Prostate gland (tissue), 2 donors: ENCODE data around the gene NAB1. TPM values are rescaled to one million over a fixed set of nuclear protein-coding genes. Genes with fewer than 3 reads are reported as not detected.
A peak's percentile ranks its signal among the peaks of the same experiment; 100 is the strongest.

ENCODE experiments used
- DNase-seq: peaks from one replicate; pipeline ENCODE4 v3.0.0-alpha.2; 2019; ENCODE audit warnings: low spot score
- H3K27ac ChIP-seq, 2 donors: fragments of 200-600 bp; sonication (generic); 2 replicates each; pipeline ENCODE4 v1.5.1; 2017 to 2019
- H3K27me3 ChIP-seq: fragments of 200-600 bp; sonication (generic); replicated peaks from 2 replicates; pipeline ENCODE4 v1.5.1; 2019; ENCODE audit not compliant: insufficient read depth
- H3K36me3 ChIP-seq, 2 donors: fragments of 200-600 bp; sonication (generic); 1 replicate in 1 of 2; 2 replicates in 1 of 2; pipeline versions ENCODE4 v1.5.1 to v1.8.1; 2017 to 2019
- H3K4me1 ChIP-seq: fragments of 200-600 bp; sonication (generic); replicated peaks from 2 replicates; pipeline ENCODE4 v1.5.1; 2019
- H3K4me3 ChIP-seq, 2 donors: fragments of 200-600 bp; sonication (generic); 2 replicates each; pipeline ENCODE4 v1.5.1; 2017 to 2019
- H3K9me3 ChIP-seq: fragments of 200-600 bp; sonication (generic); 2 replicates; pipeline ENCODE4 v1.5.1; 2017
- POLR2A ChIP-seq: fragments of 450-650 bp; IDR thresholded peaks from one replicate; pipeline ENCODE4 v1.6.1; 2016; ENCODE audit warnings: antibody characterized with exemption, mild to moderate bottlenecking
- POLR2AphosphoS5 ChIP-seq: sonication (generic); formaldehyde crosslinking; IDR thresholded peaks from one replicate; pipeline ENCODE4 v1.6.1; 2017; ENCODE audit warnings: antibody characterized with exemption
- WGBS: methylation state at CpG from one replicate; pipeline ENCODE4 v1.1.5; 2018; 5-methylcytosine and 5-hydroxymethylcytosine counted together
- intact Hi-C: fragments of 100-400 bp; cut with DNase I; formaldehyde crosslinking; loops from one replicate; pipeline ENCODE4 v1.14.2; 2022
- total RNA-seq, 2 donors: library from RNA; depleted of rRNA; stranded (reverse); fragments of >200 nt; gene quantifications; one replicate each; pipeline ENCODE4 v1.1.0, GENCODE V29; 2016
- TF ChIP-seq, protein P1 (sequence below), 4 experiments: fragments of 200-600 bp in 2 of 4; fragments of 450-650 bp in 2 of 4; sonication (generic) in 2 of 4; IDR thresholded peaks; 1 replicate in 3 of 4; 2 replicates in 1 of 4; pipeline ENCODE4 v1.5.1; 2016 to 2019; ENCODE audit warnings: antibody characterized with exemption in 4 of 4, mild to moderate bottlenecking in 2 of 4, moderate library complexity in 2 of 4

The NAB1 gene
- total RNA-seq, 2 donors from 2014 or later: 36.6 to 48.6 TPM

- H3K27me3 ChIP-seq: no peaks in the 10 kb centered on the region
- intact Hi-C loops: loop anchor here (2.0 kb wide), 1 partner anchor 115 kb away; the partner anchor contains the start of gene NEMP2
- peak overlapping the region; percentile 87 to 97 for H3K4me3 ChIP-seq
- TF ChIP-seq, protein P1, sequence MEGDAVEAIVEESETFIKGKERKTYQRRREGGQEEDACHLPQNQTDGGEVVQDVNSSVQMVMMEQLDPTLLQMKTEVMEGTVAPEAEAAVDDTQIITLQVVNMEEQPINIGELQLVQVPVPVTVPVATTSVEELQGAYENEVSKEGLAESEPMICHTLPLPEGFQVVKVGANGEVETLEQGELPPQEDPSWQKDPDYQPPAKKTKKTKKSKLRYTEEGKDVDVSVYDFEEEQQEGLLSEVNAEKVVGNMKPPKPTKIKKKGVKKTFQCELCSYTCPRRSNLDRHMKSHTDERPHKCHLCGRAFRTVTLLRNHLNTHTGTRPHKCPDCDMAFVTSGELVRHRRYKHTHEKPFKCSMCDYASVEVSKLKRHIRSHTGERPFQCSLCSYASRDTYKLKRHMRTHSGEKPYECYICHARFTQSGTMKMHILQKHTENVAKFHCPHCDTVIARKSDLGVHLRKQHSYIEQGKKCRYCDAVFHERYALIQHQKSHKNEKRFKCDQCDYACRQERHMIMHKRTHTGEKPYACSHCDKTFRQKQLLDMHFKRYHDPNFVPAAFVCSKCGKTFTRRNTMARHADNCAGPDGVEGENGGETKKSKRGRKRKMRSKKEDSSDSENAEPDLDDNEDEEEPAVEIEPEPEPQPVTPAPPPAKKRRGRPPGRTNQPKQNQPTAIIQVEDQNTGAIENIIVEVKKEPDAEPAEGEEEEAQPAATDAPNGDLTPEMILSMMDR (IDR thresholded peaks at IDR 0.05): no peak
- TF ChIP-seq POLR2A (no peak), POLR2AphosphoS5 (no peak)
- H3K4me1 ChIP-seq: peaks cover 6% of the 10 kb centered on the region
- WGBS: 1% methylated on average over 15 of the region's 15 CpGs
- no peaks in the 10 kb centered on the region for H3K9me3 ChIP-seq
- no peak for DNase-seq
- no peaks in the 10 kb centered on the region for H3K36me3 ChIP-seq
- peak overlapping the region; percentile 86 for H3K27ac ChIP-seq
Measured at GRCh38 chr2:190649798-190650390, 1.0 kb downstream of the NAB1 start.

DNA sequence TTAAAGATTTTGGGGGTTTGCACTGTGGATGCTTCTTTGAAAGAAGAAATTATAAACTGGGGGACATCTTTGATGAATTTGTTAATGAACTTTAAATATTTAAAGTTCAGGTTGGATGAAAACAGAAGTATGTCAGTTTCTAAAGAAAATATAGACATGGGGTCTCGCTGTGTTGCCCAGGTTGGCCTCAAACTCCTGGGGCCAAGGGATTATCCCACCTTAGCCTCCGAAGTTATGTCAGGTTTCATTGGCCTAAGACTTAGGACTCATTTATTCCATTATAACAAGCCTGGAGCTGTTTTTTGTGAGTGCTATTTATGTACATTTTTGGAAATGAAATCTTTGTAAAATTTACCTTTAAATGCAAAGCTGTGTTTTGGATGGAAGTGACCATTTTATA is 2.5 kb downstream of the NAB1 start:
- Histone ChIP-seq H3K4me1 (peaks cover 6% of the 10 kb centered on the region), H3K9me3 (no peaks in the 10 kb centered on the region), H3K4me3 (no peak overlapping the region), H3K27me3 (no peaks in the 10 kb centered on the region), H3K27ac (no peak overlapping the region), H3K36me3 (no peaks in the 10 kb centered on the region)
- TF ChIP-seq, protein P1 (IDR thresholded peaks at IDR 0.05): no peak
- TF ChIP-seq POLR2AphosphoS5: no peak
- TF ChIP-seq POLR2A: no peak
- WGBS: 94% methylated on average over 2 of the region's 2 CpGs
- no peak for DNase-seq
- intact Hi-C loops: no loop called here

GRCh38 chr2:190653231-190653630 is 4.3 kb downstream of the NAB1 start:
- Histone ChIP-seq H3K4me1 (peaks cover 6% of the 10 kb centered on the region), H3K9me3 (no peaks in the 10 kb centered on the region), H3K4me3 (no peak overlapping the region), H3K27ac (no peak overlapping the region), H3K27me3 (no peaks in the 10 kb centered on the region), H3K36me3 (no peaks in the 10 kb centered on the region)
- TF ChIP-seq, protein P1 (IDR thresholded peaks at IDR 0.05): no peak
- no peak for TF ChIP-seq POLR2AphosphoS5
- TF ChIP-seq POLR2A: no peak
- 95% methylated on average over 1 of the region's 1 CpG for WGBS
- intact Hi-C loops: no loop called here
- no peak for DNase-seq

DNA sequence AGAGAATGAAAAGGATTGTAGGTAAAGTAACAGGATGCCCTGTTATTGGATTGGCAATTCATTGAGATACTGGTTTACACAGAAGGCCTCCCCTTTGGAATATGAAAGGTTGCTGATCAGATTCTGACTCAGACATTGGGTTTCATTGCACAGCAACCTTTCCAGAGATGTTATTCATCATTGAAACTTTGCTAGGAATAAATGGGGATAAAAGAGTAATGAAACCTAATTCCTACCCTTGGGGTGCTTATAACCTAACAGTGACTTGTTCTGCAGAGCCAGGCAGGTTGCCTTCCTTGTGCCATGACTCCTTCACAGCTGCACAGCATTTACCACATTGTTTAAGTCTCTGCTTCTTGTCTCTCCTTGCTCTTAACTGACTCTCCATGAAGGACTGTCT is 5.0 kb downstream of the NAB1 start:
- H3K9me3 ChIP-seq: no peaks in the 10 kb centered on the region
- no peak overlapping the region for H3K27ac ChIP-seq
- H3K4me1 ChIP-seq: peaks cover 6% of the 10 kb centered on the region
- TF ChIP-seq, protein P1 (IDR thresholded peaks at IDR 0.05): no peak
- TF ChIP-seq POLR2A (no peak), POLR2AphosphoS5 (no peak)
- intact Hi-C loops: no loop called here
- DNase-seq: no peak
- H3K36me3 ChIP-seq: no peaks in the 10 kb centered on the region
- H3K4me3 ChIP-seq: no peak overlapping the region
- H3K27me3 ChIP-seq: no peaks in the 10 kb centered on the region

DNA sequence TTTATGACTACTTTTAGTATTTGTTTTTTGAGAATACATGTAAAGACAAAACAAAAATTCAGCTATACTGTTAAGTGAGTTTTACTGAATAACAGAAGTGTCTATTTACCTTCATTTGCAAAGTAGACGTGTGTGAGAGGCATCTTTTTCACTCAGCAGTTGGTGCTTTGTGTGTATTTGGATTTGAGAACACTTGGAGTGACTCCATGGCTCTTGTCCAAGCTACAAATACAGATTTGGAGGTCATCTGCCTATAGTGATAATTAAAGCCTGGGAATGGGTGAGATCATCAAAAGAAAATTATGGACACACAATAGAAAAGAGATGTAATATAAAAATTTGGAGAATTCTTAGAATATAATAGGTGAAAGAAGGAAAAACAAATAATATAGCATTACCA is 6.2 kb downstream of the NAB1 start:
- 12% methylated on average over 1 of the region's 1 CpG for WGBS
- Histone ChIP-seq H3K4me1 (peaks cover 4% of the 10 kb centered on the region), H3K4me3 (no peak overlapping the region), H3K27me3 (no peaks in the 10 kb centered on the region), H3K27ac (no peak overlapping the region), H3K9me3 (no peaks in the 10 kb centered on the region), H3K36me3 (no peaks in the 10 kb centered on the region)
- DNase-seq: no peak
- no peak for TF ChIP-seq POLR2A
- intact Hi-C loops: no loop called here
